Measurements from ENCODE around the gene ENHO.

GRCh38 chr9:34545497-34545896, 22.7 kb upstream of the ENHO start:
- TF ChIP-seq CTCF (IDR thresholded peaks at IDR 0.05) = no peak
- TF ChIP-seq POLR2AphosphoS5 (IDR thresholded peaks at IDR 0.05) = no peak
- no peak for TF ChIP-seq EP300 (IDR thresholded peaks at IDR 0.05)
- no peak for TF ChIP-seq POLR2A (IDR thresholded peaks at IDR 0.05; ENCODE audit: low read depth)

All from esophagus muscularis mucosa (tissue), 4 donors.